Activated T-cell treated with anti-CD3 and anti-CD28 coated beads for 24 hours (primary cell): ENCODE results near the gene PPEF1.

Experiments
- DNase-seq: peaks from one replicate; pipeline ENCODE4 v3.0.0-alpha.2; 2020; ENCODE audit warnings: low read depth

The PPEF1 gene

DNA sequence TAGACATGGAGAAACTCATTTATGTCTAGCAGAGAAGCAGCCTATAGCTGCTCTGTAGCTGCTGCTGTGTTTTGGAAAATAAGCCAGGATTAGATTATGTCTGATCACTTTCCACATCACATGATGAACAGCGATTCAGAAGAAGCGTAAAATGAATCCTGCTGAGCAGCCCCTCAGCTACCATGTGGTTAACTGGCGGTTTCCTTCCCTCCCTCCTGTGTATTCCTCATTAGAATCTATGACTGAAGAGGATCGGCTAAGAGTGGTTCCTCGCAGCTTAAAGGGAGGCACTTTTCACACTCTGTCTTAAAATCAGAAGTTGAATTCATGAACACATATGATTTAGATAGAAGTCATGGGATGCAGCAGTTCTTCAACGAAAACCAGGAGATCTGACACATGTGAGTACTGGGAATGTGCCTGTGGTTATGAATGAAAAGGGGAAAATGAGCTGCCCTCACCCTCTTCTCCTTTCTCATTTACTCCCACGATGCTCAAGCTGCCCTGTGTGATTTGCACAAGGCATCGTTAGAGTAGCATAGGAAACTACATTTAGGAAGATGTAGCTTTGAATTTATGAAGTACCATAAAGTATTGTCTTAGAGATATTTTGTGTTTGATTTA, at the start of gene PPEF1:
TSS of gene PPEF1 (plus strand) at position 220 of the 624 bp plus-strand sequence. CDS start at position 356, 136 bp downstream.
- DNase-seq: no peak

DNA sequence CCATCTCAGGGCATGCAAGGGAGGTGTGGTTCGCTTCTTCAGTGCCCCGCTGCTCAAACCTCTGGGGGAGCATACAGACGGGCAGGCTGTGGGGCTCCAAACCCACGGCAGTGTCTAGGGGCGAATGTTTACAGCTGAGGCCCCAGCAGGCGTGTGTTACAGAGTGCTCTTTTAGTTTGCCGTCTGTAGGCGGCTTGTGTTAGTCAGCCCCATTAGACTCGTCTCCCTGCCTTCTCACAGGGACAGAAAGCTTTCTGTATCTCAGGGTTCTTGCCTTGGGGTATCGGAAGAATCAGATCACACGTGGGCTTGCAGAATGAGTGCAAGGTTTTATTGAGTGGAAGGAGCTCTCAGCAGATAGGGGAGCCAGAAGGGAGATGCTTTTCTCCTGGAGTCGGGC, 46.2 kb upstream of the PPEF1 start:
- no peak for DNase-seq

DNA sequence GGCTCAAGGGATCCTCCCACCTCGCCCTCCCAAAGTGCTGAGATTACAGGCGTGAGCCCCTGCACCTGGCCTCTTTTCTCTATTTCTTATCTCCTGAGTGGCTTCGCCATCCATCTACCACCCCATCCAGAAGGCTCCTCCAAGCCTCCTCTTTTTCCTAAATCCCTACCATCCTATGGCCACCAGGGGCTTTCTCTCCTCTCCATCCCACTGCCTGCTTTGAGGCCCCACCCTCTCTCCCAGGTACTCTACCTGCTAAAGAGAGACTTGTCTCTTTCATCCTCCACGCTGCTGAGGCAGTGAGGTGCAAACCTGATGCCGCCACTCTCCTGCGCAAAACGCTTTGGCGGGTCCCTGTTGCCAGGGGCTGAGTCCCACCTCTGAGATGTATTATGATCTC, 42.5 kb upstream of the PPEF1 start:
- no peak for DNase-seq

DNA sequence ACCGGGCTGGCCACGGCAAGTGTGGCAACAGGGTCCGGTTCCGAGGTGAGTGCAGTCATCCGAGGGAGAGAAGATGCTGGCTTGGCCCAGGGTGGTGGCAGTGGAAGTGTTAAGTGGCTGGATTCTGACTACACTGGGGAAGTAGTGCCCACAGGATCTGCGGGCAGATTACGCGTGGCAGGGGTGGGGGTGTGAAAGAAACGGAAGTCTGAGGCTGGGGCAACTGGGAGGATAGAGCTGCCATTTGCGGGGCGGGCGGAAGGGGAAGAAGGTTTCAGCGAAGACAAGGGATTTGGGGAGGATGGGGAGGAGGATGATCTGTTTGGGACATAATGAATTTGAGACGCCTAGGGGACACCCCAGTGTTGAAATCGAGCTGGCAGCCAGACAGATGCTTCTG, 40.8 kb upstream of the PPEF1 start:
- DNase-seq: no peak

GRCh38 chrX:18668071-18668835, 39.2 kb upstream of the PPEF1 start:
- no peak for DNase-seq

DNA sequence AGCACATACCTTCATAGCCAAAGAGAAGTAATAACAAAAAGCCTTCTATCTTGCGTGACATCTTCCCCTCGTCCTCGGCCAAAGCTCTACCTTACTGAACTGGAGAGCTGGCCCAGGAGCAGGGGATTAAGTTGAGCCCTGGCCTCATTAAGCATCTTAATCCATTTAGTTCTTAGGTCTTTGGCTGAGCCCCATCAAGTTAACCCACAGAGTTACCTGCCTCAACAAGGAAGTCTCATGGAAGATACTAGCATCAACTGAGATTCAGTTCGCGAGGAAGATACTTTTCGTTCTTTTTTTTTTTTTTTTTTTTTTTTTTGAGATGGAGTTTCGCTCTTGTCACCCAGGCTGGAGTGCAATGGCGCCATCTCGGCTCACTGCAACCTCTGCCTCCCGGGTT, 35.4 kb upstream of the PPEF1 start, which contains the start of gene RS1:
TSS of gene RS1 (minus strand) at position 101 of the 400 bp plus-strand sequence. CDS start at position 61, 40 bp downstream.
- DNase-seq: no peak

GRCh38 chrX:18674417-18674787, 33.0 kb upstream of the PPEF1 start:
- DNase-seq: no peak

DNA sequence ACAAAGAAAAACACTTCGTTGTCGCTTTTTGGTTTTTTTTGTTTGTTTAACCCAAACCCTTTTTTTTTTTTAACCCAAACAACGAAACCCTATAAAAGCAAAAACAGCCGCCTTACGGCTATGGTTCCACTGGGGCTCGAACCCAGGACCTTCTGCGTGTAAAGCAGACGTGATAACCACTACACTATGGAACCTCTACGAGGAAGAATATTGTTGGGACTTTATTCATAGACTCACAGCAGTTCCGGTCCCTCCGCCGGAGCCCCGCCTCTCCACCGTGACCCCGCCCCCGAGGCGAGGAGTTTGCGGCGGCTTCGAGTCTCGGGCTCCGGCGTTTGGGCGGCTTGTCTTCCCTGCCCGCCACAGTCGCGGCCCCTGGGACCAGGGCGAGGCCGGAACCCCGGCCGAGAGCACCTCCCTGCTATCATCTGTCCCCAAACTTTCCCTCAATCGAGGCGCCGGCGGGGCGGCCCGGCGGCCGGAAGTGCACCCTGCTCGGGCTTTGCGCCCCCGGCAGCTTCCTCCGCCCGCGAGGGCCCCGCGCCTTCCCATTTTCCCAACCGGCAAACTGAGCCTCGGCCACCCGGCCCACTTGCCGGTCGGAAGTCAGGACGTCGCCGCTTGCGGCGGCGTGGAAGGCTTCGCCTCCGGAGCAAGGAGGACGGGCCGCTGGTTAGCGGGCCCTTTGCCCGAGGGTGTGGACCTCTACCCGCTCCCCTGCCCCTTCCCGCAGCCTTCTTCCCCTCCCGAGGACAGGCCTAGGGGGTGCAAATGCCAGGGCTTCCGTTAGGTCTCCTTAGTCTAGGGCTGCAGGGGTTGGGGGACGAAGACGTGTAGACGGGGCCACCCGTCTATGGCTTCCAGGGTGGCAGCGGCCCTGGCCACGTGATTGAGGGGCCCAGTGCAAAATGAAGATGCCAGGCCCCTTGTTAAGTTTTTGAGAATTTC, 32.4 kb upstream of the PPEF1 start:
- peak; percentile 67 for DNase-seq

GRCh38 chrX:18676050-18676449, 31.4 kb upstream of the PPEF1 start:
- DNase-seq: no peak

DNA sequence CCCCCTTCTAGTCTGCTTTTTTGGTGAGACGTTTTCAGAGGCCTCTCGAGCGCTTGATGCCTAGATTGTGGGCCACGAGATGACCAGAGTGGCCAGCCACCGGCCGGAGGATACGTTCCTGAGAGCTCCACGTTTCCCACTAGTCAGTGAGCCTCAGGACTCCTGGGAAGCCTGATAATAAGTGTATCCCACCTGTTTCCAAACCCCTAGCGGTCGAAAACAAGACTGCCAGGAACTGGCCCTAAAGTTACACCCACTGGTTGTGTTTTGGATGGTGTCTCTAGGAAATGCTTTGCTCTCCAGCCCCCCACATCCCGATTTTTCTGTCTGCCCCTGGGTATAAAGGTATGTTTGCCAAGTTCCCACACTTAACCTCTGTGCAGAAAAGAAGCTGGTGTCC, 31.0 kb upstream of the PPEF1 start:
- DNase-seq: no peak

DNA sequence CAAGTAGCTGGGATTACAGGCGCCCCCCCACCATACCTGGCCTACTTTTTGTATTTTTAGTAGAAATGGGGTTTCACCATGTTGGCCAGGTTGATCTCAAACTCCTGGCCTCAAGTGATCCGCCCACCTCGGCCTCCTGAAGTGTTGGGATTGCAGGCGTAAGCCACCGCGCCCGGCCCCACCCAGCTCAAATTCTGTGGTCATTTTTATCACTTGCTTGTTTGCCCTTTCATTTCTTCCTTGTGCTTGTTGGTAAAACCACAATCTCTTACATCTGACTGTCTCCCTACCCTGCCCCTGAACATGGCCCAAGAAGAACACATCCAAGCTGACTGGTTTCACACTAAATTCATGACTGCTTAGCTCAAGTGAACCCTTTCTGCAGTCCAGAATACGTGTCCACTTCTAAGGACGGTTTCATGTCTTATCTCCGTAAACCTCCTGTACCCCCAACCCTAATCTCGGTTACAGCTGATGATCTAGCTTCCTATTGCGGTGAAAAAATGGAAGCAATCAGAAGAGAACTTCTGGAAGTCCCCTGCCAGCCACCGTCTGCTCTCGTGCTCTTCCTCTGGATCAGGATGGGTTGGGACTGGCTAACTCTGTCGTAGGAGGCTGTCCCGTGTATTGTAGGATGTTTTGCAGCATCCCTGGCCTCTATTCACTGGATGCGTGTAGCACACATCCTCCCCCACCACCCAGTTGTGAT, 30.1 kb upstream of the PPEF1 start:
- DNase-seq: no peak

- no peak for DNase-seq
Measured at GRCh38 chrX:18681996-18682395, 25.4 kb upstream of the PPEF1 start.

- DNase-seq: no peak
Measured at GRCh38 chrX:18682979-18683387, 24.5 kb upstream of the PPEF1 start.

- no peak for DNase-seq
Measured at GRCh38 chrX:18687856-18688495, 19.5 kb upstream of the PPEF1 start.

DNA sequence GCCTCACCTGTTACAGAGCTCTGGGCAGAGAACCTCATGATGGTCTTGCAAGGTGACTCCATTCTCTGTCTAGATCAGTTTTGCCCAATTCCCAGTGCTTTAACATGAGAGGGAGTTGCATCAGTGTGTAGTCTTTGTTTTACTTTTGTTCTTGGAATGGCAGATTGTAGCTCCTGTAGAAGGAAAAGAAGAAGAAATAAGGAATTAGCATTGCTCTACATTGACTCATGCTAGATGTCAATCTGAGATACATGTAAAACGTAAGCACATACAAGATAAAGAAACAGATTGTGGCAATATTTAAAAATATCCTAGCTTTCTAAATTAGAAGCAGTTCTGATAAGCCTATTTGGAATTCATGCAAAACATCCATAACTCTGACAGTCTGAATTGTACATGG, 16.0 kb upstream of the PPEF1 start:
- no peak for DNase-seq

GRCh38 chrX:18692541-18692940, 14.9 kb upstream of the PPEF1 start:
- no peak for DNase-seq

DNA sequence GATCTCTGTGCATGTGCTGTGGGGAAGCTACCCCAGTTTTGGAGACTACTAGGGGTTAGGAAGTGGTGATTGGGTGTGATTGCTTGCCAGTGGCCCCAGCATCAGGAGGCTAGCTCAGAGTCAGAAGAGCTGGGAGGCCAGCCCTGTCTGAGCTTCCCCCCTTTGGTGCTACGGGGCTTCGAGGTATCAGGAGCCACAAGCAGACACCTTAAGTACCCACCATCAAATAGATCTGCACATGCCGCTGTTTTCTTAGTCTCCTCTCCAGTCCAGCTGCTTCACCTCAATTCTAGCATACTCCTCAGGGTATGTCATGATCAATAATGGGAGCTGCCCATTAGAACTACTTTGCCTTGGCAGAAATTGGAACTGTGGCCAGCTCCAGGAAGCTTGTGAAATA, 10.8 kb upstream of the PPEF1 start:
- DNase-seq: no peak

DNA sequence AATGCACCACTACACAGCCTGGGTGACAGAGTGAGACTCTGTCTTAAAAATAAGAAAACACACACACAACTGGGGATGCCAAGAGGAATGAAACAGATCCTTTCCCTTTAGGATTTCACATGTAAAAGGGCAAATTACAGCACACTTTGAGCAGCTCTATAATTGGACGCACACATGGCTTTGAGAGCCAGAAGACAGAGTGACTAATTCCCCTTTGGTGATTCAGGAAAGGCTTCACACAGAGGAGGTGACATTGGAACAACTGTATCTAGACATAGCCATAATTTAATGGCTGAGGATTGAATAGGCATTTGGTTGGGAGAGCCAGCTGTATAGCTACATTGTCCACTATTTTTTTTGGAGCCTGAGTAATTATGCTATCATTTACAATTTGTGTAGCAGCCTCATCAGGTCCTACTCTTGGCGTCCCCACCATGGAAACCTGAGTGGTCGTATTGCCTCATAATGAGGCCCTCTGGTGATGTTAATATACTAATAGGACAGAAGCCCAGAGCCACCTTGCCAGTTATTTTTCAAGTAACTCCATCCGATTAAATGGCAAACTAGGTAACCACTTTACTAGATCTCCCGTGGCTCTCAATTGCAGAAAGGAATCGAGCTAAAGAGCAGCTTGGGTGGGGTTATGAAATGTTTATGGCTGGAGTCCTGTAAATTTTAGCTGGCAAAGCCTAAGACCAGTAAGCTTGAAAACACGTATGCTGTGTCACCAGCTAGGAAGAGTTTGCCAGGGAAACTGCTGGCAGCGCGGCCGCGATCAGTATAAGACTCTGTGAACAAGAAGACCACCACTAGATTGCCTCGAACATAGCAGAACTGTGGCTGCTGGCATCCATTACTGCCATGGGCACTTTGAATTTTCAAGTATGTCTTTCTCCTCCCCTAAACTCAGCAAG, 8.5 kb upstream of the PPEF1 start:
- no peak for DNase-seq

GRCh38 chrX:18701621-18702361, 5.7 kb upstream of the PPEF1 start:
- no peak for DNase-seq
